22Rv1 (cell line): ENCODE measurements around the gene DGKK.

Source experiments
- H3K27ac ChIP-seq: fragments of 450-650 bp; 2 replicates; pipeline ENCODE4 v1.5.1; 2017
- CTCF ChIP-seq: fragments of 450-650 bp; IDR thresholded peaks from 2 replicates; pipeline ENCODE4 v1.5.1; 2017; ENCODE audit warnings: mild to moderate bottlenecking
- ZFX ChIP-seq: fragments of 450-650 bp; IDR thresholded peaks from 2 replicates; pipeline ENCODE4 v1.6.1; 2017; ENCODE audit warnings: antibody characterized with exemption, borderline replicate concordance

DGKK gene

GRCh38 chrX:50428174-50428573, 42.5 kb downstream of the DGKK start:
- no peak for TF ChIP-seq CTCF
- no peak for TF ChIP-seq ZFX

DNA sequence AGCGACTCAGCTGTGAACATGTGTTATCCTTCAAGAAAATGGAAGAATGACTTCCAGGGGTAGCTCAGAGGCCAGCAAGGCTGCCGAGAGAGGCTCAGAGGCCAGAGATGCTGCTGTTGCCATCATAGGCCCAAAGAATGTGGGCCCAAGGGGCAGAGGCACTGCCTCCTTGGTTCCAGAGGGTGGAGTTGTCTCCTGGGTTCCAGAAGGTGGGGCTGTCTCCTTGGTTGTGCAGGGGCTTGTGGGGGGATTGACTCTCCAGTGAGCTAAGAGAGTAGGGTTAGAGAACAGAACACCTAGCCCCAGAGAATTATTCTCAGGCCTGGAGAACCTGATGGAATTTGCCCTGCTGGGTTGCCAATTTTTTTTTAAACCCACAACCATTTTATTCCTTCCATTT, 62.6 kb downstream of the DGKK start:
- TF ChIP-seq ZFX, result no peak
- no peak for TF ChIP-seq CTCF
- H3K27ac ChIP-seq, result no peak overlapping the region

More at GRCh38 chrX:50428174-50428573, 42.5 kb downstream of the DGKK start:
- H3K27ac ChIP-seq, result no peak overlapping the region

GRCh38 chrX:50403903-50404302, 66.7 kb downstream of the DGKK start:
- no peak overlapping the region for H3K27ac ChIP-seq
- TF ChIP-seq ZFX (no peak), CTCF (no peak)

DNA sequence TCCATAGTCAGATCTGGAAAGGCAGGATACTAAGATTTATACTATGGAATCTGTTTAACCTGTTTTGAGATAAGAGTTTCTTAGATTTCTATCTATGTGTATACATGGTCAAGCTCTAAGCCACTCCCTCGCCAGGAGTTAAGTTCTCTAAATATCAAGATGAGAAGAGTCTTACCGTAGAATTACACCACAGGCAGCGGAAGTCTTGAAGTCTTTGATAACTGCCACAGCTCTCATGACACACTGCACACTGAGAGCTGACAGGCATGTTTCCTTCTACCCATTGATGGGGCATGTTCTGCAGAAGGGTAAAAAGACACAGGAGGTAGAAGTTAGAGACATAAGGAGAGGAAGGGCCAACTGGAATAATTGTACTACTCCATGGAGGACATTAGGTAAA, 67.7 kb downstream of the DGKK start:
- H3K27ac ChIP-seq, result no peak overlapping the region
- TF ChIP-seq CTCF, result no peak
- no peak for TF ChIP-seq ZFX

DNA sequence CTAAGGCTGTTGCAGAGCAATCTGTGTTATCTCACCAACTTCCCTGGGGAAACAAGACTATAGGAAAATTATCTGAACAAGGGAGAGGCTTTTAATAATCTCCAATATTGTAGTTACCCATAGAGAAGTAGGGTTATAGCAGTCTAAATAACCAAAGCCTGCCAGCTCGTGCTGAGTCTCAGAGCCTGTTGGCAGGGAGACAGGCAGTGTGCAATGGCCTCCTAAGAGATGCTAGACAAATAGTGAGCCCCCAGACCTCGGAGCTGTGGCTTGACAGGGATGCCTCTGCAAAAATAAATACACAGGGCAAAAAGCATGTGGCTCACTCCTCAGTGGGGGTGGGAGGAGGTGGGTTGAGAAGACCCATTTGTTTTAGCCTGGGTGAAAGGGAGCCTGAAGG, 76.7 kb downstream of the DGKK start:
- TF ChIP-seq ZFX, result no peak
- TF ChIP-seq CTCF, result no peak
- H3K27ac ChIP-seq, result no peak overlapping the region

GRCh38 chrX:50386520-50386919, 84.1 kb downstream of the DGKK start:
- H3K27ac ChIP-seq, result no peak overlapping the region
- TF ChIP-seq CTCF (no peak), ZFX (no peak)

DNA sequence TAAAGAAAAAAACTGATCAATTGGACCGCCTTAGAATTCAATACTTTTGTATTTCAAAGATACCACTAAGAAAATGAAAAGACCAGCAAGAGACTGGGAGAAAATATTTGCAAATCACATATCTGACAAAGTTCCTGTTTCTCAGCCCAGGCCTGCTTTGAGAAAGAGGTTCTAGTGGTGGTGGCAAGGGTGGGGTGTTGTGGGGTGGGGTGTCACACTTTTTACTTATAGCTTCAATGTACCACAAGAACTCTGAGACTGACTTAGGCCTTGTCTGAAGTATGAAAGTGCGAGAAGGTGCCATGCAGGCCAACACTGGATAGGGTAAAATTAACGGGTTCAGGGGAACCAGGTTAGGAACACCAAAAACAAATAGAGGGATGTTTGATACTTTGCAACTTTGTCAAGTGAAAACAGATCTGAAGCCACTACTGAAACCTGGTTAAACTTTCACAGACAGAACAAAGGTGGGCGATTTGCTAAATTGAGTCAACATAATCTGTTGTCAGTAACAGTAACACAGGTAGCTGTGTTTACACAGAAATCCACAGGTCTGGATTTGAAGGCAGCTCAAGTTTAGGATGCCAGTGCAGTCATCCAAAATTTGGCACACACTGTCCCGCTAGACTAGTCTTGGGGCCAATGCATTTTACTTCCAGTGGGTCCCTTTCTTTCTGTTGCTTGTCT, 88.8 kb downstream of the DGKK start:
- TF ChIP-seq ZFX (no peak), CTCF (no peak)
- H3K27ac ChIP-seq, result no peak overlapping the region
